Stimulated activated naive CD8-positive, alpha-beta T cell treated with anti-CD3 and anti-CD28 coated beads, Interleukin-15, Interleukin-2, amounts not matched to agents 100 U/mL and 50 U/mL, for 24 hours (primary cell): ENCODE data around the gene CYP4A22.
A peak's percentile ranks its signal among the peaks of the same experiment; 100 is the strongest.
"Not testable (repeated sequence)": the region's sequence is repeated elsewhere in the genome, so short reads cannot be mapped to it uniquely, and the experiment has no call there.

Experiments used
- ATAC-seq: fragments of 150-1000 bp; cut with Tn5 transposase; one replicate; pipeline ENCODE4 v1.10.0; 2021
- DNase-seq: peaks from one replicate; pipeline ENCODE4 v3.0.0; 2021

CYP4A22 gene, protein sequence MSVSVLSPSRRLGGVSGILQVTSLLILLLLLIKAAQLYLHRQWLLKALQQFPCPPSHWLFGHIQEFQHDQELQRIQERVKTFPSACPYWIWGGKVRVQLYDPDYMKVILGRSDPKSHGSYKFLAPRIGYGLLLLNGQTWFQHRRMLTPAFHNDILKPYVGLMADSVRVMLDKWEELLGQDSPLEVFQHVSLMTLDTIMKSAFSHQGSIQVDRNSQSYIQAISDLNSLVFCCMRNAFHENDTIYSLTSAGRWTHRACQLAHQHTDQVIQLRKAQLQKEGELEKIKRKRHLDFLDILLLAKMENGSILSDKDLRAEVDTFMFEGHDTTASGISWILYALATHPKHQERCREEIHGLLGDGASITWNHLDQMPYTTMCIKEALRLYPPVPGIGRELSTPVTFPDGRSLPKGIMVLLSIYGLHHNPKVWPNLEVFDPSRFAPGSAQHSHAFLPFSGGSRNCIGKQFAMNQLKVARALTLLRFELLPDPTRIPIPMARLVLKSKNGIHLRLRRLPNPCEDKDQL

DNA sequence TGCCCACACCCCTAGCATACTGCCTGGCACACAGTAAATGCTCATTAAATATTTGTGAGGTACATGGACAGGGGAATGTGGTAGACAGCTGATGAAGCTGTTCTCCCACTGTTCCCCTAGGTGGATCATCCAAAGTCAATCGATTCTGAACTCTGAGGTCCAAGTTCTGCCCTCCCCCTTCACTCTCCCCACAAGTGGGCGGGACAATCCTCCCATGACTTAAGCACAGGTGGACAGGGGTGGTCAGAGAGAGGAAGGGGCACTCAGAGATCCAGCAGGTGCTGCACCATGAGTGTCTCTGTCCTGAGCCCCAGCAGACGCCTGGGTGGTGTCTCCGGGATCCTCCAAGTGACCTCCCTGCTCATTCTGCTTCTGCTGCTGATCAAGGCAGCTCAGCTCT lies at the start of gene CYP4A22:
Gene CYP4A22, plus strand, starts transcription at position 244 of the 400 bp plus-strand sequence. Its CDS starts 45 bp downstream, at position 289.
- no peak for ATAC-seq
- no peak for DNase-seq

DNA sequence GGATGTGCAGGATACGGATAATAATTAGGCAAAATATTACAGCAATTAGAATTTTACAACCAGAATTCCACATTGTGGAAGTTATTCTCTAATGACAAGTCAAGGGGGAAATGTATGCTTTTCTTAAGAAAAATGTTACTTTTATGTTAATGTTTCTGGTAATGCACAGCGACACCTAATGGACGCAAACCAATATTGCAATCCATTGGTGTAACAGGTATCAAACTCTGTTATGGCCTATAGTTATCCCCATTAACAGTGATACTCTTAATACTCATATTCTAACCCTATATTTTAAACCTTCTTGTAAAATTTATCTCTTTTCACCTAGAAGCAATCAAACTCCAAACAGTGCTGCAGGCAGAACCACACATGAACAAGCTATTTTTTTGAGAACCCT lies 47.9 kb upstream of the CYP4A22 start:
- not testable (repeated sequence) for ATAC-seq
- DNase-seq: peak; percentile 33

DNA sequence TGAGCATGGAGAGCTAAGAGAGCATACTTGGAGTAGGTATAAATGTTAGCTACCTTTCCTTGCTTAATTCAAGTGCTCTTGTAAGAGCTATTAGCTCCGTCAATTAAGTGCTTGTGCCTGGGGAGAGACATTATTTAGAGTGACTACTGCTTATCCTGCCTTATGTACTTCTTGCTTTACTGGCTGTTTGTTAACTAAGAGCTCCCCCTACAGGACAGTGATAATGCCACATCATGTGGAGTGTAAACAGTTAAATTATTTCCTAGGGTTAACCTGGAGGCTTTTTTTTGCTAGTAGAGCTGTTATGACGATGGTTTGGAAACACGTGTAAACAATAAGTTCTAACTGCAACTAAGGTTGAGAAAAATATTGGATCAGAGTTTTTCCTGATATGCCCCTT lies 45.8 kb upstream of the CYP4A22 start:
- not testable (repeated sequence) for ATAC-seq, DNase-seq

DNA sequence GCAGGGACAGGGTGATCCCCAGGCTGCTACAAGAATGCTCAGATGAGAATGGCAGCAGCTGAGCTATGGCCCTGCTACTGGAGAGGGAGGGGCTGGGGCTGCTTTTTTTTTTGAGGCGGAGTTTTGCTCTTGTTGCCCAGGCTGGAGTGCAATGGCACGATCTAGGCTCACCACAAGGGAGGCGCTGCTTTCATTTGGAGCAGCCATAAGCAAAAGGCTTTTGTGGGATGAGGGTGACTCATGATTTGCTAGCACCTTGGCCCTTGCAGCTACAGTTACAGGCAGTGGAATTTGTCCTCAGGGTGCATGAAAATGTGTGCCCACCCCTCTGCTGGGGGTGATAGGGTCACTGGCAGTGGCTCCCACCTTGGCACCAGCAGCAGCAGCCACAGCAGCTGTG lies 32.4 kb upstream of the CYP4A22 start:
- no peak for DNase-seq
- no peak for ATAC-seq

DNA sequence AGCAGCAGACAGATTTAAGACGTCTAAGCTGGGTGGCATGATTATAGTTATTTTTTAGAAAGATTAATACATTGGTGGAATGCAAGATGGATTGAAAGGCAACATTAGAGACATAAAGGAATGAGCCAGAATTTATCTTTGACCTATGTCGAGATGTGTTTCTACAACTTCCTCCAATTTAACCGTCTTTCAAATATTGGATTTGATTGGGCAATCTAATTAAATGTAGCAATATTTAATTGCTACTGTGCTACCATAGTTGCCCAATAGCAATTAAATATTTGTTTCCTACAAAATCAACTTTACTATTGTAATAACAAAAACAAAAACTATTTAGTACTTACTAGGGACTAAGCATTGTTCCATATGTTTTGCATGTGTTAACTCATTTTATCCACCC lies 30.4 kb upstream of the CYP4A22 start:
- no peak for ATAC-seq
- no peak for DNase-seq

DNA sequence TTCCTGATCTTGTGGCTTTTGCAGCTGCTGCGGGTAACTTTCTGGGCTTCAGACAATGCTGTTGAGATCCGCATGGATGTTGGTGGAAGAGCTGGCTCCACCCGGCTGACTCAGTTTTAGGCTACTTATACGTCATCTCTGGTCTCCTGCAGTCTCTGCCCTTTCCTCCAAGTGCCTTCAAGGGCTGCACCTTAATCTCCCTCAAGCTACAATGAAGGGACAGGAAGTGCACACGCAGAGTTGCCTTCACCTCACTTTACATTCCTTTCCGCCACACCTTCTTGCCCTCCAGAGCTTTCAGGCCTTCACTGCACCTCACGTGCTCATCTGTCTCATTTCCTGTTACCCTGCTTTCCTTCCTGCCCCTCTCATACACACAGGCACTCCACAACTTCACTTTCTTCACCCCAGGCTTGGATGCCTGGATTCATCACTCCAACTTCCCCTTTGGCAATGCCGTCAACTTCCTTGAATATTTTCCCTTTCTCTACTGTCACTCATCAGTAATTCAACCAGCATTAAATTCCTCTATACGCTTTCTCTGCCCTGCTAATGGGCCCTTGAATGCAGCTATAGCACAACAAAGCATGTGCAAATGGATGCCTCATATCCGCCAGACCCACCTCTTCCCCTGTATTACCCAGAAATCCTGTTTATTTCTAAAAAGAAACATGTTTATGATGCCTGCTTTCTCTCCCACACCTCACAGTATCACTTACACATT lies 29.2 kb upstream of the CYP4A22 start:
- not testable (repeated sequence) for DNase-seq, ATAC-seq

DNA sequence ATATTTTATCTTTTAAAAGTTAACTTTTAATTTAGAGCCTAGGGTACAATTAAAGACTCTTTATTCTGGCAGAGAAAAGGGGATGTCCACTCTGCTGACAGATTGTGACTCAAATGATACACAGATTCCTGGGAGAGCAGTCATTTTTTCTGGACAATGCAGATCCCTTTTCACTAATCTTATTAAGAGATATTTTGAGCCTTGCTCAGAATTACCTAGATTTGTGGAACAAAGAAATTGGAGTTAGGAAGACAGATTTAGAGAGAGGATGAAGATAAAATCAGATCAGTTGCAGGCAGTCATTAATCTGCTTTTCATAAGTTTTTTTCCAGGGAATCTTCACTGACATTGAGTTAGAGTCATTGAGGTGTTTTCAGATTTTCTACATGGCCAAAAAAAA lies 27.8 kb upstream of the CYP4A22 start:
- ATAC-seq: not testable (repeated sequence)

DNA sequence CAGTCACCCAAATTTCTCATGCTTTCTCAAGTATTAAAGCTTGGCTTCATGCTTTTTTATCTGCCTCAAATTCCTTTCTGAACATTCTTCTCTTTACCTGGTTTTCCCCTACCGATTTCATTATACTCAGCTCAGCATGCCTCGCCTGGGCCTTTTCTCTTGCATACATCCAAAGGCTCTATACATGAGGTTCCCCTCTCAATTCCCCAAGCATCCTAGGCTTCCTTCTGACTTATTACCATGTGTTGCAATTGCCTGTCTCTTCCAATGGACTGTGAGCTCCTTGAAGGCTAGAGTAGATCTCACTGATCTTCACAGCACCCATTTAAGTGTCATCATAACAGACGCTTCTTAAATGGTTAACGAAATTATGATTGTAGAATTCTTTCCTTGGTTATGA lies 24.1 kb upstream of the CYP4A22 start:
- ATAC-seq (no peak), DNase-seq (no peak)

More for the DNA sequence above, 27.8 kb upstream of the CYP4A22 start:
- not testable (repeated sequence) for DNase-seq

DNA sequence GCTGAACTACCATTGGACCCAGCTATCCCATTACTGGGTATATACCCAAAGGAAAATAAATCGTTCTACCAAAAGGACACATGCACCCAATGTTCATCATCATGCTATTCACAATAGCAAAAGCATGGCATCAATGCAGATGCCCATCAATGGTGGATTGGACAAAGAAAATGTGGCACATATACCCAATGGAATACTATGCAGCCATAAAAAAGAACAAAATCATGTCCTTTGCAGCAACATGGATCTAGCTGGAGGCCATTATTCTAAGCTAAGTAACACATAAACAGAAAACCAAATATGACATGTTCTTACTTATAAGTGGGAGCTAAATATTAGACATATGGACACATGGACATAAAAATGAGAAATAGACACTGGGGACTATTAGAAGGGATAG lies 16.2 kb upstream of the CYP4A22 start:
- not testable (repeated sequence) for ATAC-seq, DNase-seq

DNA sequence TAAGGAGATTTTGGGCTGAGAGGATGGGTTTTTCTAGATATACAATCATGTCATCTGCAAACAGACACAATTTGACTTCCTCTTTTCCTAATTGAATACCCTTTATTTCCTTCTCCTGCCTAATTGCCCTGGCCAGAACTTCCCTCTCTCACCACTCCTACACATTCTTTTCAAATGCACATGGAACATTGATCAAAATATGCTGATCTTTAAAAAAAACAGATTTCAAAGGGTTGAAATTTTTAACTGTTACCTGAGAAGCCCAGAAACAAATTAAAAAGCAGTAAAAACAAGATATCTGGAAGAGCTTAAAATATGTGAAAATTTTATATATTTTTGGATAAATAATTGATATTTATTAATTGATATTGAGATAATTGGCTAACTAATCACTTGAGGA lies 12.4 kb upstream of the CYP4A22 start:
- not testable (repeated sequence) for ATAC-seq, DNase-seq

DNA sequence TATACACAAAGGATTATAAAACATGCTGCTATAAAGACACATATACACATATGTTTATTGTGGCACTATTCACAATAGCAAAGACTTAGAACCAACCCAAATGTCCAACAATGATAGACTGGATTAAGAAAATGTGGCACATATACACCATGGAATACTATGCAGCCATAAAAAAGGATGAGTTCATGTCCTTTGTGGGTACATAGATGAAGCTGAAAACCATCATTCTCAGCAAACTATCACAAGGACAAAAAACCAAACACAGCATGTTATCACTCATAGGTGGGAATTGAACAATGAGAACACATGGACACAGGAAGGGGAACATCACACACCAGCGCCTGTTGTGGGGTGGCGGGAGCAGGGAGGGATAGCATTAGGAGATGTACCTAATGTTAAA lies 10.2 kb upstream of the CYP4A22 start:
- not testable (repeated sequence) for ATAC-seq, DNase-seq

DNA sequence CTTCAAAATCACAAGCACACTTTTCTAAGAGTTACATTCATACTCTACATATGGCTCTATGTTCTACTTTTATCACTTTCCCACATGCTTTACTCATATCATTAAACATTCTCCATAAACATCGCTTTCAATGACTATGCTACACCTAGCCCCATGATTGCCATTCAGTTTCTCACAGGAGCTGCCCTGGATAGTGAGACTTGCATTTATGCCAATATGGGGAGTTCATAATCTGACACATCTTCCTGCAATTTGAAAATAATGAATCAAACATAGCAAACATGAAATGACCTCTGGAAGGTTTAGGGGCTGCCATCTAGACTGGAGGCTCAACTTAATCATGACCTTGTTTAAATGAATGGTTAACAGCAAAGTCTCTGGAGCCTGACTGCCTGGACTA lies 9.0 kb upstream of the CYP4A22 start:
- DNase-seq (no peak), ATAC-seq (no peak)

DNA sequence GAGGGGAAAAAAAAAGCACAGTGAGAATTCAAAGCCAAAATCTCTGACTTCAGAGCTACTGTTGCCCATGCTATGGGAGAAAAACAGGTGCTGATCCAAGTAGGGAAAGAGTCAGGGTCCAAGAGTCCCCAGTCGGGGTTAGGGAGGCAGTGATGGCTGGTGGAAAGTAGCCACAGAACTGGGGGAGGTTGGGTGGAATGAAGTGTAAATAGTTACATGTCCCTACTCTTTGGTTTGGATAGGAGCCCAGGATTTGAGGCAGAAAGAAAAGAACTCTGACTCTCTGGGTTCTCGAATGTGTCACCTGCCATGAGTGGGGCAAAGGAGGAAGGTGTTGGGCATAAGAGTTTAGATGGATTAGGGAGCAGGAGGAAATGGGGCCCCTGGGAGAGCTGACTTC lies 8.4 kb upstream of the CYP4A22 start:
- not testable (repeated sequence) for ATAC-seq, DNase-seq

DNA sequence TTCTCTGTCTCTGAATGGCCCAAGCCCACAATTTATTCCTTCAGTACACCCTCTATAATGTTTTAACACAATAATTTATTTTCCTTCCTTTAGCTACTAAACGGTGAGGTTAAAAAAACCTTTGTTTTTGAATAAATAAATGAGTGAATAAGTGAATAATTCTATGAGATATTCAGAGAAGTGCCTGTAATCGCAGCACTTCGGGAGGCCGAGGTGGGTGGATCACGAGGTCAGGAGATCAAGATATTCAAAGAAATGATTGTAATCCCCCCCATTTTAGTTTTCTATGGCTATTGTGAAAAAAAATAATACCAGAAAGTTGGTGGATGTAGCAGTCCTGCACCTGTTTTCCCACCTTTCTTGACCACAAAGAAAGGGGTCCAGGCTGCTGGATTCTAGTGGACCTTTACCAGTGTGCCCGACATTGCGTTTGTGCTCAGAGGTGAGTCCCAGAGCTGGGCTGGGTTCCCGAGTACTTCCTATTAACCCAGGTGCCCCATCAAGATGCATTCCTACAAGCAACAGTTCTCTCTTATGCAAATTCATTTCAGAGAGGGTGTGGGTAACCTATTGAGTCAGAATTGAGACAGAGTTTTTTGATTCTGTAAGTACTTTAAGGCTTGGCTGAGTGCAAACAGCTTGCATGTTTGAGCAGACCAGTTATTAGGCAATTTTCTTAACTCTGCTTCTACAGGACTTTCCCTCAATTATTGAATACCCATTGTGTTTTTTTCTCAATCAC lies 7.6 kb upstream of the CYP4A22 start:
- ATAC-seq, DNase-seq: not testable (repeated sequence)

DNA sequence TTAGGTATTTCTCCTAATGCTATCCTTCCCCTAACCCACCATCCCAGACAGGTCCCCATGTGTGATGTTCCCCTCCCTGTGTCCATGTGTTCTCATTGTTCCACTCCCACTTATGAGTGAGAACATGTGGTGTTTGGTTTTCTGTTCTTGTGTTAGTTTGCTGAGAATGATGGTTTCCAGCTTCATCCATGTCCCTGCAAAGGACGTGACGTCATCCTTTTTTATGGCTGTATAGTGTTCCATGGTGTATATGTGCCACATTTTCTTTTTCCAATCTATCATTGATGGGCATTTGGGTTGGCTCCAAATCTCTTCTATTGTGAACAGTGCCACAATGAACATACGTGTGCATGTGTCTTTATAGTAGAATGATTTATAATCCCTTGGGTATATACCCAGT lies 4.6 kb upstream of the CYP4A22 start:
- not testable (repeated sequence) for DNase-seq, ATAC-seq

DNA sequence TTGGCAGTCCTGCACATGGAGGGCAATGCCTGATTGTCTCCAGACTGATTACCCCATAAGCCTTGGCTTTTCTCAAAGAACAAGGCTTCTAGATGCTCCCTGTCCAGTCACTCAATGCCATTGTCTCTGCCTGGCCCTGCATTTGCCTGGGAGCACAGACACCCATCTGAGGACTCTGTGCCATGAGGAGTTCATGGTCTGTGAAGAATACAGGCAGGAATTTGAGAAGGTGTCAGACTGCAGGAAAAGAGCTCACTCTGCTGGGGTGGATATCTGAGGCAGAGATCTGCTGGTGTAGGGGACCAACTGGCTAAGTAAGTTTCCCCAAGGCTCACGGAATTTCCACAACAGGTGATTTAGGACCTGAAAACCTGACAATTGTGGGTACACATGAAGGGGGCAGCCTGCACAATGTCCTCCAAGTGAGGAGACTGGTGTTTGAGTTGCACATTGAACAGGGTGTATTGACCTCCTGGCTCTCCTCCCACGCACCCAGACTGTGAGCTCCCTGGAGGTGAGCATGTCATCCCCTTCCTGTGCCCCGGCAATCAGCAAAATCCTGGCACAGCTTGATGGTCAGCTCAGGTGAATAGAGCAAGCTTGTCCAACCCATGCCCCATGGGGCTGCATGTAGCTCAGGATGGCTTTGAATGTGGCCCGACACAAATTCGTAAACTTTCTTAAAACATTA lies 829 bp downstream of the CYP4A22 start:
- no peak for DNase-seq
- ATAC-seq: no peak

DNA sequence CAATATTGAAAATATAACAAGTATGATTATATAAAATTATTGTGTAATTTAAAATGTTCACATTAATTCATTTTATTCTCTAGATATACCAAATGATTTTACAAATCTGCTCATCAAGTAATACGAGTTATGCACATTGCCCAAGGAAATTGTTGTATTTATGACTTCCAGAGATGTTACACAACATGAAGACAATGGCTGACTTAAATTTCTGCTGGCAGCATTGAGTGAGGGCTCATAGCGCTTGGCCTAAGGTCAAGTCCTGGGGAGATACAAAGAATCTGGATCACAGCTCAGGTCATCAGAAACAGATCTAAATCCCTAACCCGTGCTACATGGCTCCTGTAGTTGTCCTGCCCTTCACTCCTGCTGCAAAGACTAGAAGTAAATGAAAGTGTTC lies 3.1 kb downstream of the CYP4A22 start:
- ATAC-seq, DNase-seq: not testable (repeated sequence)

DNA sequence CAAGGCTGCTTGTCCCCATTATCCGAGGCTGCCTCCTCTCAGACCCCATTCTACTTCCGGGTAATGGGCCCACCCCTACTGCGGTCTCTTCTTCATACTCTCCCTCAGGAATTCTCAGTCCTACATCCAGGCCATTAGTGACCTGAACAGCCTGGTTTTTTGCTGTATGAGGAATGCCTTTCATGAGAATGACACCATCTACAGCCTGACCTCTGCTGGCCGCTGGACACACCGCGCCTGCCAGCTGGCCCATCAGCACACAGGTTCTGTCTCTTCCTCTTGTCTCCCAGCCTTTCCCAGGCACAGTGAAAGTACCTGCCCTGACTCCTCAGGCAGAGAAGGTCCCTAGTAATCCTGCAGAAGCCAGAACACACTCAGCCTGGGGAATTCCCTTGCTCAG lies 6.4 kb downstream of the CYP4A22 start:
- not testable (repeated sequence) for DNase-seq, ATAC-seq

DNA sequence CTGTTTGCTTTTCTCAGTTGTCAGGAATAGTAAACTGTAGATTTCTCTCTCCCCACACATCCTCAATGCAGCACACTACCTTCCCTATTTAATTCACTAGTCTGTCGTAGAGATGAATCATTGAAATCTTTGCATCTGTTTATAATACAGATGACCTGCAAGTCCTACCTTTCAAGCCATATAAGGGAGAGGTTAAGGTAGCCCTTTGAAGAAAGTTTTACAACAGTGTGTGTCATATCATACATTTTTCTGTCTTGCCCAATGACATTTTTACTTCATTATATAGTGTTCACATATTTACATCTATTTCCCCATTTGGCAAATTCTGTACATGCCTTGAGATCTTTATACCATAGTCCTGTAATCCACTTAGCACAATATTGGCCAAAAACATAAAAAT lies 9.3 kb downstream of the CYP4A22 start:
- not testable (repeated sequence) for ATAC-seq, DNase-seq

DNA sequence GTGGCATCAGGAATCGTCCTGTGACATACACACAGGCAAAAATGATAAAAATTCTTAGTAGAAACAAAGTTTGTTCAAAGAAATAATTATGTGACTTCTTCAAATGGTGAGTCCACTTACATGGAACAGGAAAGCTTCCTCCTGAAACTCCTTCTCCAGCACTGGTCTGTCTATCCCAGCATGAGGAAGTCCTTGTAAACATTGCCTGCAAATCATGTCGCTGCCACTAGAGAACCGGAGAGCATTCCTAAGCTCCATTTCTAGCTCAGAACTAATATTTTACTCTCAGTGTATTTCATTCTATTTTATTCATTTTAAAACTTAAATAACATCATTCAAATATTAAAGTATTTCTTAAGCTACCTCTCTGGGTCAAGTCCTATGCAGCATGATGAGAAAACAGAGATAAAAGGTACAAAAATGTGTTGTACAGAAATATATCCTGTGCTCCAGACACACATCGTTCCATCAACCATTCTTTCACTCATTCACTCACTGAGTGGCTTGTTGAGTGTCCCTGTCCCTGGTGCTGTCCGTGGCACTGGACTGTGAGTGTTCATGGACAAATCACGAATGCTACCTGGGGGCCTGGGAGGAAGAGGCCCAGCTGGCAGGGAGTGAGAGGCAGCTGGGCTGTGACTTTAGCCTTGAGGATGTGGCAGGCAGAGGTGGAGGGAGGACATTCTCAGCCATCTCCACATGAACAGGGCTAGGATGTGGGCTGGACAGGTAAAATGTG lies 10.0 kb downstream of the CYP4A22 start:
- ATAC-seq: no peak
- DNase-seq: no peak

DNA sequence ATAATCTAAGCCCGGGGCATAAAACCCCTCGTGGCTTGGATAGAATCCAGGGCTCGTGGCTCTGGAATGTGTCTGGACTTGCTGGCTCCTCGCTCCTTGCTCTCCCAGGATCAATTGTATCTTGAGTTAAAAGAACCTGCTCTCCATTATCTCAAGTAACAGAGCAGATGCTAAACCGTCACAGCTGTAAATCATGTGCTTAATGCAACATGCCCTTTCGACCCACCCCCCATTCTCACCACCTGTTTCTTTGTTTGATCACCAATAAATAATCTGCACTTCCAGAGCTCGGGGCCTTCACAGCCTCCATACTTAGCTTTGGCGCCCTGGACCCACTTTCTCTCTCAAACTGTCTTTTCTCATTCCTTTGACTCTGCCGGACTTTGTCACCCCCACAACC lies 11.9 kb downstream of the CYP4A22 start:
- DNase-seq, ATAC-seq: not testable (repeated sequence)
